WTC11 (cell line): ENCODE results near the gene ZNF683. TPM values are rescaled to one million over a fixed set of nuclear protein-coding genes. Genes with fewer than 3 reads are reported as not detected.

Experiments
- ATF1 ChIP-seq: sonication (generic); formaldehyde crosslinking; IDR thresholded peaks from 2 replicates; pipeline ENCODE4 v1.8.1; 2023; ENCODE audit warnings: mild to moderate bottlenecking, moderate library complexity, missing genetic modification reagents
- CREB1 ChIP-seq: sonication (generic); formaldehyde crosslinking; IDR thresholded peaks from 2 replicates; pipeline ENCODE4 v1.8.0; 2023; ENCODE audit warnings: mild to moderate bottlenecking, missing genetic modification reagents
- ETV6 ChIP-seq: sonication (generic); formaldehyde crosslinking; IDR thresholded peaks from 2 replicates; pipeline ENCODE4 v1.8.1; 2022; ENCODE audit warnings: mild to moderate bottlenecking, missing genetic modification reagents
- GRHL2 ChIP-seq: fragments of 250-450 bp; sonication (Bioruptor Pico); IDR thresholded peaks from 2 replicates; pipeline ENCODE4 v1.8.0; 2022; ENCODE audit warnings: mild to moderate bottlenecking, moderate library complexity; ENCODE audit not compliant: insufficient replicate concordance, severe bottlenecking
- HMGA2 ChIP-seq: fragments of 250-450 bp; sonication (Bioruptor Pico); IDR thresholded peaks from 2 replicates; pipeline ENCODE4 v1.4.0; 2021; ENCODE audit warnings: mild to moderate bottlenecking, moderate library complexity
- NFATC4 ChIP-seq: fragments of 250-450 bp; sonication (Bioruptor Pico); IDR thresholded peaks from 2 replicates; pipeline ENCODE4 v1.9.0; 2021; ENCODE audit warnings: mild to moderate bottlenecking
- PRRX2 ChIP-seq: fragments of 250-450 bp; sonication (Bioruptor Pico); IDR thresholded peaks from 2 replicates; pipeline ENCODE4 v1.8.0; 2021; ENCODE audit warnings: mild to moderate bottlenecking
- SMAD4 ChIP-seq: sonication (generic); formaldehyde crosslinking; IDR thresholded peaks from 2 replicates; pipeline ENCODE4 v1.8.0; 2022; ENCODE audit warnings: mild to moderate bottlenecking, missing genetic modification reagents
- SOX15 ChIP-seq: fragments of 250-450 bp; sonication (Bioruptor Pico); IDR thresholded peaks from 2 replicates; pipeline ENCODE4 v1.9.0; 2021; ENCODE audit warnings: mild to moderate bottlenecking
- TCF7 ChIP-seq: sonication (generic); formaldehyde crosslinking; IDR thresholded peaks from 2 replicates; pipeline ENCODE4 v1.8.0; 2022; ENCODE audit warnings: mild to moderate bottlenecking, low read depth, missing genetic modification reagents, moderate library complexity
- TEAD4 ChIP-seq: sonication (generic); formaldehyde crosslinking; IDR thresholded peaks from 2 replicates; pipeline ENCODE4 v1.8.0; 2022; ENCODE audit warnings: mild to moderate bottlenecking, missing genetic modification reagents
- ZBTB21 ChIP-seq: sonication (generic); formaldehyde crosslinking; IDR thresholded peaks from 2 replicates; pipeline ENCODE4 v1.8.1; 2023; ENCODE audit warnings: mild to moderate bottlenecking, missing genetic modification reagents, borderline replicate concordance
- ZNF121 ChIP-seq: sonication (generic); formaldehyde crosslinking; IDR thresholded peaks from 2 replicates; pipeline ENCODE4 v1.8.0; 2023; ENCODE audit warnings: missing genetic modification reagents
- ZNF138 ChIP-seq: sonication (generic); formaldehyde crosslinking; conservative IDR thresholded peaks from 2 replicates; pipeline ENCODE4 v1.8.1; 2022; ENCODE audit warnings: mild to moderate bottlenecking, moderate library complexity, missing genetic modification reagents
- ZNF317 ChIP-seq: sonication (generic); formaldehyde crosslinking; IDR thresholded peaks from 2 replicates; pipeline ENCODE4 v1.8.1; 2023; ENCODE audit warnings: low read depth, mild to moderate bottlenecking, moderate library complexity, missing genetic modification reagents, borderline replicate concordance
- ZNF396 ChIP-seq: fragments of 250-450 bp; sonication (Bioruptor Pico); IDR thresholded peaks from 2 replicates; pipeline ENCODE4 v1.8.0; 2021; ENCODE audit warnings: mild to moderate bottlenecking, moderate library complexity, borderline replicate concordance
- ZNF671 ChIP-seq: fragments of 250-450 bp; sonication (Bioruptor Pico); IDR thresholded peaks from 2 replicates; pipeline ENCODE4 v1.8.0; 2021; ENCODE audit warnings: mild to moderate bottlenecking
- total RNA-seq: library from RNA; stranded (reverse); gene quantifications from 3 replicates; pipeline ENCODE4 v1.2.3, GENCODE V29; 2021
- TF ChIP-seq, protein P1 (sequence below): fragments of 250-450 bp; sonication (Bioruptor Pico); IDR thresholded peaks from 2 replicates; pipeline ENCODE4 v1.9.0; 2021; ENCODE audit warnings: mild to moderate bottlenecking
- TF ChIP-seq, protein P2 (sequence below): fragments of 250-450 bp; sonication (Bioruptor Pico); IDR thresholded peaks from 2 replicates; pipeline ENCODE4 v1.9.0; 2021; ENCODE audit warnings: mild to moderate bottlenecking
- TF ChIP-seq, protein P3 (sequence below): sonication (generic); formaldehyde crosslinking; IDR thresholded peaks from 2 replicates; pipeline ENCODE4 v1.8.0; 2023; ENCODE audit warnings: missing genetic modification reagents
- TF ChIP-seq, protein P4 (sequence below): sonication (generic); formaldehyde crosslinking; IDR thresholded peaks from 2 replicates; pipeline ENCODE4 v1.8.1; 2023; ENCODE audit warnings: mild to moderate bottlenecking, missing genetic modification reagents, moderate library complexity
- TF ChIP-seq, protein P5 (sequence below): sonication (generic); formaldehyde crosslinking; IDR thresholded peaks from 2 replicates; pipeline ENCODE4 v1.8.1; 2023; ENCODE audit warnings: mild to moderate bottlenecking, missing genetic modification reagents, borderline replicate concordance
- TF ChIP-seq, protein P6 (sequence below): fragments of 250-450 bp; sonication (Bioruptor Pico); IDR thresholded peaks from 2 replicates; pipeline ENCODE4 v1.9.0; 2021; ENCODE audit warnings: moderate library complexity, mild to moderate bottlenecking, inconsistent platforms, borderline replicate concordance
- TF ChIP-seq, protein P7 (sequence below): sonication (generic); formaldehyde crosslinking; conservative IDR thresholded peaks from 2 replicates; pipeline ENCODE4 v1.8.1; 2022; ENCODE audit warnings: mild to moderate bottlenecking, missing genetic modification reagents
- TF ChIP-seq, protein P8 (sequence below): fragments of 250-450 bp; sonication (Bioruptor Pico); IDR thresholded peaks from 2 replicates; pipeline ENCODE4 v1.8.0; 2021; ENCODE audit warnings: mild to moderate bottlenecking
- TF ChIP-seq, protein P9 (sequence below): sonication (generic); formaldehyde crosslinking; IDR thresholded peaks from 2 replicates; pipeline ENCODE4 v1.8.1; 2023; ENCODE audit warnings: mild to moderate bottlenecking, moderate library complexity, missing genetic modification reagents

Gene ZNF683
- total RNA-seq, 1 experiment from 2014 or later = not detected

DNA sequence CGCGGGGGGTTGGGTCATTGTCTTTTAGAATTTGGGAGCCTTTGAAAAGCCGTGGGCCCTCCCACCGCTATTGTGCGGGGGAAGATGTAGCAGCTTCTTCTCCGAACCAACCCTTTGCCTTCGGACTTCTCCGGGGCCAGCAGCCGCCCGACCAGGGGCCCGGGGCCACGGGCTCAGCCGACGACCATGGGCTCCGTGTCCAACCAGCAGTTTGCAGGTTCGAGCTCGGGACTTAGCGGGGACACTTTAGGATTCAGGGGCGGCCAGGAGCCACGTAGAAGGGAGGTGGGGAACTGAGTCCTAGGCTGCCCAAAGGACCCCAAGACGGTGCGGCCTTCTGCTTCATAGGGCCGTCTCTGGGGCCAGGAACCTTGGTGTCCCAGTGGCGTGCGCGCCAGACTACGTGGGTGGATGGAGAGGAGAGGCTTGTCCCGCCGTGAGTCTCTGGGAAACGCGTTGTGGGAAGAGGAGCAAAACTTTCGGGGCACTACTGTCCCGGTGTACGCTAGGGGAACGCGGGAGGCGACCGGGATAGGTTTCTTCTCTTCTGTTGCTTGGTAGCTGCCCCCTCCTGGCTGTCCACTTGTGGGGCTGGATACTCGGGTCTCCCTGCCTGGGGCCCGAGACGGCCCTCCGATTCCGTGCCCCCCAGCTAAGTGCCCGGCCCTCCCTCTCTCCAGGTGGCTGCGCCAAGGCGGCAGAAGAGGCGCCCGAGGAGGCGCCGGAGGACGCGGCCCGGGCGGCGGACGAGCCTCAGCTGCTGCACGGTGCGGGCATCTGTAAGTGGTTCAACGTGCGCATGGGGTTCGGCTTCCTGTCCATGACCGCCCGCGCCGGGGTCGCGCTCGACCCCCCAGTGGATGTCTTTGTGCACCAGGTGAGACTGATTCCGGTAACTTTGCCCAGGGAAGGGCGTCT is 38.4 kb upstream of the ZNF683 start, which contains the start of gene LIN28A (continued):
- TF ChIP-seq, protein P1, sequence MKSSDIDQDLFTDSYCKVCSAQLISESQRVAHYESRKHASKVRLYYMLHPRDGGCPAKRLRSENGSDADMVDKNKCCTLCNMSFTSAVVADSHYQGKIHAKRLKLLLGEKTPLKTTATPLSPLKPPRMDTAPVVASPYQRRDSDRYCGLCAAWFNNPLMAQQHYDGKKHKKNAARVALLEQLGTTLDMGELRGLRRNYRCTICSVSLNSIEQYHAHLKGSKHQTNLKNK (CRISPR knock-in tag) = no peak
- TF ChIP-seq ZNF138 (CRISPR knock-in tag) (no peak), PRRX2 (no peak), HMGA2 (CRISPR knock-in tag) (no peak), ZNF121 (CRISPR knock-in tag) (no peak), SOX15 (CRISPR knock-in tag) (no peak), TCF7 (CRISPR knock-in tag) (no peak), NFATC4 (CRISPR knock-in tag) (0 out of 2 replicates have a peak, but pooled peaks have one; percentile 14), SMAD4 (CRISPR knock-in tag) (0 out of 2 replicates have a peak, but pooled peaks have one; percentile 25), CREB1 (CRISPR knock-in tag) (no peak), ETV6 (CRISPR knock-in tag) (no peak), ZNF396 (CRISPR knock-in tag) (no peak), ZNF671 (CRISPR knock-in tag) (no peak), ZBTB21 (no peak), GRHL2 (CRISPR knock-in tag) (no peak), TEAD4 (CRISPR knock-in tag) (no peak), ATF1 (CRISPR knock-in tag) (no peak), ZNF317 (CRISPR knock-in tag) (no peak)
- TF ChIP-seq, protein P2, sequence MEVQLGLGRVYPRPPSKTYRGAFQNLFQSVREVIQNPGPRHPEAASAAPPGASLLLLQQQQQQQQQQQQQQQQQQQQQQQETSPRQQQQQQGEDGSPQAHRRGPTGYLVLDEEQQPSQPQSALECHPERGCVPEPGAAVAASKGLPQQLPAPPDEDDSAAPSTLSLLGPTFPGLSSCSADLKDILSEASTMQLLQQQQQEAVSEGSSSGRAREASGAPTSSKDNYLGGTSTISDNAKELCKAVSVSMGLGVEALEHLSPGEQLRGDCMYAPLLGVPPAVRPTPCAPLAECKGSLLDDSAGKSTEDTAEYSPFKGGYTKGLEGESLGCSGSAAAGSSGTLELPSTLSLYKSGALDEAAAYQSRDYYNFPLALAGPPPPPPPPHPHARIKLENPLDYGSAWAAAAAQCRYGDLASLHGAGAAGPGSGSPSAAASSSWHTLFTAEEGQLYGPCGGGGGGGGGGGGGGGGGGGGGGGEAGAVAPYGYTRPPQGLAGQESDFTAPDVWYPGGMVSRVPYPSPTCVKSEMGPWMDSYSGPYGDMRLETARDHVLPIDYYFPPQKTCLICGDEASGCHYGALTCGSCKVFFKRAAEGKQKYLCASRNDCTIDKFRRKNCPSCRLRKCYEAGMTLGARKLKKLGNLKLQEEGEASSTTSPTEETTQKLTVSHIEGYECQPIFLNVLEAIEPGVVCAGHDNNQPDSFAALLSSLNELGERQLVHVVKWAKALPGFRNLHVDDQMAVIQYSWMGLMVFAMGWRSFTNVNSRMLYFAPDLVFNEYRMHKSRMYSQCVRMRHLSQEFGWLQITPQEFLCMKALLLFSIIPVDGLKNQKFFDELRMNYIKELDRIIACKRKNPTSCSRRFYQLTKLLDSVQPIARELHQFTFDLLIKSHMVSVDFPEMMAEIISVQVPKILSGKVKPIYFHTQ (CRISPR knock-in tag) = no peak
- TF ChIP-seq, protein P3, sequence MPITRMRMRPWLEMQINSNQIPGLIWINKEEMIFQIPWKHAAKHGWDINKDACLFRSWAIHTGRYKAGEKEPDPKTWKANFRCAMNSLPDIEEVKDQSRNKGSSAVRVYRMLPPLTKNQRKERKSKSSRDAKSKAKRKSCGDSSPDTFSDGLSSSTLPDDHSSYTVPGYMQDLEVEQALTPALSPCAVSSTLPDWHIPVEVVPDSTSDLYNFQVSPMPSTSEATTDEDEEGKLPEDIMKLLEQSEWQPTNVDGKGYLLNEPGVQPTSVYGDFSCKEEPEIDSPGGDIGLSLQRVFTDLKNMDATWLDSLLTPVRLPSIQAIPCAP (CRISPR knock-in tag) = no peak
- TF ChIP-seq, protein P4, sequence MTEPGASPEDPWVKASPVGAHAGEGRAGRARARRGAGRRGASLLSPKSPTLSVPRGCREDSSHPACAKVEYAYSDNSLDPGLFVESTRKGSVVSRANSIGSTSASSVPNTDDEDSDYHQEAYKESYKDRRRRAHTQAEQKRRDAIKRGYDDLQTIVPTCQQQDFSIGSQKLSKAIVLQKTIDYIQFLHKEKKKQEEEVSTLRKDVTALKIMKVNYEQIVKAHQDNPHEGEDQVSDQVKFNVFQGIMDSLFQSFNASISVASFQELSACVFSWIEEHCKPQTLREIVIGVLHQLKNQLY (CRISPR knock-in tag) = no peak
- TF ChIP-seq, protein P5, sequence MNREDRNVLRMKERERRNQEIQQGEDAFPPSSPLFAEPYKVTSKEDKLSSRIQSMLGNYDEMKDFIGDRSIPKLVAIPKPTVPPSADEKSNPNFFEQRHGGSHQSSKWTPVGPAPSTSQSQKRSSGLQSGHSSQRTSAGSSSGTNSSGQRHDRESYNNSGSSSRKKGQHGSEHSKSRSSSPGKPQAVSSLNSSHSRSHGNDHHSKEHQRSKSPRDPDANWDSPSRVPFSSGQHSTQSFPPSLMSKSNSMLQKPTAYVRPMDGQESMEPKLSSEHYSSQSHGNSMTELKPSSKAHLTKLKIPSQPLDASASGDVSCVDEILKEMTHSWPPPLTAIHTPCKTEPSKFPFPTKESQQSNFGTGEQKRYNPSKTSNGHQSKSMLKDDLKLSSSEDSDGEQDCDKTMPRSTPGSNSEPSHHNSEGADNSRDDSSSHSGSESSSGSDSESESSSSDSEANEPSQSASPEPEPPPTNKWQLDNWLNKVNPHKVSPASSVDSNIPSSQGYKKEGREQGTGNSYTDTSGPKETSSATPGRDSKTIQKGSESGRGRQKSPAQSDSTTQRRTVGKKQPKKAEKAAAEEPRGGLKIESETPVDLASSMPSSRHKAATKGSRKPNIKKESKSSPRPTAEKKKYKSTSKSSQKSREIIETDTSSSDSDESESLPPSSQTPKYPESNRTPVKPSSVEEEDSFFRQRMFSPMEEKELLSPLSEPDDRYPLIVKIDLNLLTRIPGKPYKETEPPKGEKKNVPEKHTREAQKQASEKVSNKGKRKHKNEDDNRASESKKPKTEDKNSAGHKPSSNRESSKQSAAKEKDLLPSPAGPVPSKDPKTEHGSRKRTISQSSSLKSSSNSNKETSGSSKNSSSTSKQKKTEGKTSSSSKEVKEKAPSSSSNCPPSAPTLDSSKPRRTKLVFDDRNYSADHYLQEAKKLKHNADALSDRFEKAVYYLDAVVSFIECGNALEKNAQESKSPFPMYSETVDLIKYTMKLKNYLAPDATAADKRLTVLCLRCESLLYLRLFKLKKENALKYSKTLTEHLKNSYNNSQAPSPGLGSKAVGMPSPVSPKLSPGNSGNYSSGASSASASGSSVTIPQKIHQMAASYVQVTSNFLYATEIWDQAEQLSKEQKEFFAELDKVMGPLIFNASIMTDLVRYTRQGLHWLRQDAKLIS (CRISPR knock-in tag) = no peak
- TF ChIP-seq, protein P6, sequence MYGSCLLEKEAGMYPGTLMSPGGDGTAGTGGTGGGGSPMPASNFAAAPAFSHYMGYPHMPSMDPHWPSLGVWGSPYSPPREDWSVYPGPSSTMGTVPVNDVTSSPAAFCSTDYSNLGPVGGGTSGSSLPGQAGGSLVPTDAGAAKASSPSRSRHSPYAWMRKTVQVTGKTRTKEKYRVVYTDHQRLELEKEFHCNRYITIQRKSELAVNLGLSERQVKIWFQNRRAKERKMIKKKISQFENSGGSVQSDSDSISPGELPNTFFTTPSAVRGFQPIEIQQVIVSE (CRISPR knock-in tag) = no peak
- TF ChIP-seq, protein P7, sequence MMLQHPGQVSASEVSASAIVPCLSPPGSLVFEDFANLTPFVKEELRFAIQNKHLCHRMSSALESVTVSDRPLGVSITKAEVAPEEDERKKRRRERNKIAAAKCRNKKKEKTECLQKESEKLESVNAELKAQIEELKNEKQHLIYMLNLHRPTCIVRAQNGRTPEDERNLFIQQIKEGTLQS = no peak
- TF ChIP-seq, protein P8, sequence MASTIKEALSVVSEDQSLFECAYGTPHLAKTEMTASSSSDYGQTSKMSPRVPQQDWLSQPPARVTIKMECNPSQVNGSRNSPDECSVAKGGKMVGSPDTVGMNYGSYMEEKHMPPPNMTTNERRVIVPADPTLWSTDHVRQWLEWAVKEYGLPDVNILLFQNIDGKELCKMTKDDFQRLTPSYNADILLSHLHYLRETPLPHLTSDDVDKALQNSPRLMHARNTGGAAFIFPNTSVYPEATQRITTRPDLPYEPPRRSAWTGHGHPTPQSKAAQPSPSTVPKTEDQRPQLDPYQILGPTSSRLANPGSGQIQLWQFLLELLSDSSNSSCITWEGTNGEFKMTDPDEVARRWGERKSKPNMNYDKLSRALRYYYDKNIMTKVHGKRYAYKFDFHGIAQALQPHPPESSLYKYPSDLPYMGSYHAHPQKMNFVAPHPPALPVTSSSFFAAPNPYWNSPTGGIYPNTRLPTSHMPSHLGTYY (CRISPR knock-in tag) = no peak
- TF ChIP-seq, protein P9, sequence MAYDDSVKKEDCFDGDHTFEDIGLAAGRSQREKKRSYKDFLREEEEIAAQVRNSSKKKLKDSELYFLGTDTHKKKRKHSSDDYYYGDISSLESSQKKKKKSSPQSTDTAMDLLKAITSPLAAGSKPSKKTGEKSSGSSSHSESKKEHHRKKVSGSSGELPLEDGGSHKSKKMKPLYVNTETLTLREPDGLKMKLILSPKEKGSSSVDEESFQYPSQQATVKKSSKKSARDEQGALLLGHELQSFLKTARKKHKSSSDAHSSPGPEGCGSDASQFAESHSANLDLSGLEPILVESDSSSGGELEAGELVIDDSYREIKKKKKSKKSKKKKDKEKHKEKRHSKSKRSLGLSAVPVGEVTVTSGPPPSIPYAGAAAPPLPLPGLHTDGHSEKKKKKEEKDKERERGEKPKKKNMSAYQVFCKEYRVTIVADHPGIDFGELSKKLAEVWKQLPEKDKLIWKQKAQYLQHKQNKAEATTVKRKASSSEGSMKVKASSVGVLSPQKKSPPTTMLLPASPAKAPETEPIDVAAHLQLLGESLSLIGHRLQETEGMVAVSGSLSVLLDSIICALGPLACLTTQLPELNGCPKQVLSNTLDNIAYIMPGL (CRISPR knock-in tag) = no peak; the same call in 1 of the 2 replicates
- TF ChIP-seq, all 79 proteins: peak for 10
